NCI-H345 treated with DMSO at 0.1 percent for 48 hours (cell line): ENCODE results near the gene CYB5A.

Experiments
- DNase-seq: peaks from one replicate; lab custom pipeline; 2025; ENCODE audit not compliant: unreplicated experiment; lab: John Stamatoyannopoulos, UW

CYB5A gene

DNA sequence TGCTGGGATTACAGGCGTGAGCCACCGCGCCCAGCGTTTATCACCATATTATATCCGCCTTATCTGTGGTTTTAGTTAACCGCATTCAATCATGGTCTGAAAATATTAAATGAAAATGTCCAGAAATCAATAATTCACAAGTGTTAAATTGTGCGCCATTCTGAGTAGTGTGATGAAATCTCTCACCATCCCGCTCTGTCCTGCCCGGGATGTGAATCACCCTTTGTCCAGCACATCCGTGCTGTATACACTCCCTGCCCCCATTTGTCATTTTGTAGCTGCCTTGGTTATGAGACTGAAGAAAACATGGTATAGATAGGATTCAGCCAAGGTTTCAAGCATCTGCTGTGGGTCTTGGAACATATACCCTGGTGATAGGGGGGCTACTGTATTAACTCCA lies 72.7 kb downstream of the CYB5A start:
- no peak for DNase-seq

DNA sequence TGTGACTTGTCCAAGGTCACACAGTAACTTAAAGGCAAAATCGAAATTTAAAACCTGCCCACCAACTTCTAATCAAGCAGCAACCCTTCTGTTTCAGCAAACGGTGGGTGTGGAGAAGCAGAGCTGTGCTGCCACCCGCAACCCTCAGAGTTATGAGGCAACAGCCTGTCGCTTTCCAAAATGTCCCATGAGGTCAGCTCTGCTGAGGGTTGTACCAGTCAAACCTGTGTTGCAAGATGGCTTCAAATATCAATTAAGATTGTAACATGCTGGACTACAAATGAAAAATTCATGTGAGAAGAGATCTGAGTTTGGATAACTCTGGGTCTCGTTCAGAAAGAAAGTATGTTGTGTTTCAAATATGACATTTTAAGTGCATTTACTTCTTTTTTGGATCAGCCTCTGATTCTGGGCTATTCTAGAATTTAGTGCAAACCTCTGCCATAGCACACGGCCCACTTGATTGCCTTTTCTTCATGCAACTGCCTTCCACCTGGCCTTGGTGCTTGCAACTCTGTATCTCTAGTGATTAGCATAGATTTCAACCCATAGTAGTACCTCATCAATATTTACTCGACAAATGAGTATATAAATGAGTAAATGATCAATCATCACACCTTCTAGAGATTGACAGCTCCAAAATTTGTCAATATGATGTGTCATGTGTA lies 74.2 kb downstream of the CYB5A start:
- DNase-seq: no peak

DNA sequence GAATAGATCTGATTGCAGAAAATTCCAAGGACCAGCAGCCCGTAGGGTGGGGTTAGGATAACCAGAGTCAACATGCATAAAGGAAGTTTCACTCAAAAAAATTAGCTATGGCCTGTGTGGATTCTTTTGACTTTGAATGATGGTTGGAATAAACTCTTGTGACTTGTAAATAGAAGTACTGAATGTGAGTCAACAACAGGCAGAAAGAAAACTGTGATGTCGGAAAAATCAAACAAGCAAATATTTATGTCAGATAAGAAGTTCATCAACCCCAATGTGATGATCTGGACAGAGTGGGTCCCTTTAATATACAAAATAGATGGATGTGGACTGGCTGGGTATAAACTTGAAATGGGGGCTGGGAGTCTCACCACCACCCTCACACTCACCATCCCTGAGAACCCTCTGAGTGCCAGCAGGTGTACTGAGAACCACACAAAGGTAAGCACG lies 75.1 kb downstream of the CYB5A start:
- no peak for DNase-seq

DNA sequence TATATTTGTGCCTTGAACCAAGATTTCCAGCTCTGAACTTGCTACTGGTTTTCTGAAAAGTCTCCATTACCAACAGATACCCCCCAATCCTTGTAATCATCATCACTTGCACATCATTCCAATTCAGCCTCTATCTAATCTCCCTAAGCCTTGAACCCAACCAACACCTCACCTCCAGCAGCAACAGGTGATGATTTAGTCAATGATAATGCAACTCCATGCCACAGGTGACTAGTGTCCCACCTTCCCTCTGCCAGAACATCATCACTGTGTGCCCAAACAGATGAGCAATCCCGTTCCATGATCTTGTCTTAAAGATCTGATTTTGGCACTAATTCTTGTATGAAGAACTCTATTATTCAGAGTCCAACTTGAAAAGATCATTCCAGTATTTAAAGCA lies 75.9 kb downstream of the CYB5A start:
- DNase-seq: no peak

DNA sequence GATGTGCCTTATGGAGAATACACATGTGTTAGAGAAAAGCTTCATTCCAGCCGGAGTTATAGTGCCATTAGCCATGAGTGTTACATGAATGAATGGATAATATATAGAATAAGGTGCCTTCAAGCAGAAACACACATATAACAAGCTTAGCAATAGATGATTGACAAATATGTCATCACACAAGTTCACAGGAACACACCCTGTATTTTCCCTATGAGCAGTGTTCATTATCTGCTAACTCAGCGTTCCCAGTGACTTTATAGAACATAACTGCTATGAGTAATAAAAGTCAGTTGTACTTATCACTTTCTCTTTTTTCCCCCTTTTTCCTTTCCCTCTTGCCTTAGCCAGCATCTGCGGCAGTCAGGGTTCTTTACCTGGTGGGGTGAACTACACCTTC lies 78.3 kb downstream of the CYB5A start:
- no peak for DNase-seq

DNA sequence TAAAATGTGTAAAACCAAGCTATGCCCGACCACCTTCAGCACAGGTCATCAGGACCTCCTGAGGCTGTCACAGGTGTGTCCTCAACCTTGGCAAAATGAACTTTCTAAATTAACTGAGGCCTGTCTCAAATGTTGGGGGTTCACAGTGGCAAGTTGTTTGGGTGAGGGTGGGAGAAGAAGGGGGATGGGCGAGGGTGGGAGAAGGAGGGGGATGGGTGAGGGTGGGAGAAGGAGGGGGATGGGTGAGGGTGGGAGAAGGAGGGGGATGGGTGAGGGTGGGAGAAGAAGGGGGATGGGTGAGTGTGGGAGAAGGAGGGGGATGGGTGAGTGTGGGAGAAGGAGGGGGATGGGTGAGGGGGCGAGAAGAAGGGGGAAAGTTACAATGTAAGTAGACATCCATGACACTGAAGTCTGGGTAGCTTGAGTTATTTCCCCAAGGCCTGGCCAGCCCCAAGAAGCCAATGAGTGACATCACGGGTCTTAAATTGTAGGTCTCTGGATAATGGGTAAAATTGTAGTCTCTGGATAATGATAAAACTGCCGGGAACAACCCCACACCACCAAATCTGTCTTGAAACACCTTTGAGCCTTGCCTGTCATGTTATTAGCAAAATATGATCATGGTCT lies 87.1 kb downstream of the CYB5A start:
- no peak for DNase-seq

DNA sequence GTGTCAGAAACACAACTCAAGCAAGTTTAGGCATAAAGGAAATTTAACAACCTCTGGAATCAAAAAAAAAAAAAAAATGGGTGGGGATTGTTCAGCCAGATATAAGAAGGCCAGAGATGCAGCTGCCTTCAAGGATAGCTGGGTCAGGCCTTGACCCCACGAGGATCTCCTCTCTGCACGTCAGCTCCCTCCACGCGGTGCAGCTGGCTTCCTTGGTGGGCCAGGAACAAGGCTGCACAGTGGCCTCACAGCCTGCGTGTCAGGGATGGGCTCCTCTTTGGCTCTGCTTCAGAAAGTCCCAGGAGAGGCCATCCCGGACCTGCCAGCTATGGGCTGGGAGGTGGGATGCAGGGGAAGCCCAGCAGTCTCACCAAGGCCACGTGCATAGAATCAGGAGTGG lies 88.0 kb downstream of the CYB5A start:
- DNase-seq: no peak
